ENCODE measurements around the gene TXNRD1. TPM values are rescaled to one million over a fixed set of nuclear protein-coding genes. Genes with fewer than 3 reads are reported as not detected.

The TXNRD1 gene
- total and polyA plus RNA-seq, 2 of the 8 experiments (the other 6 are each of a cell fraction or from before 2014, with no cell fraction given), result 56.8 to 127 TPM

GRCh38 chr12:104359216-104359615, 143.6 kb downstream of the TXNRD1 start (continued):
- TF ChIP-seq, protein P1, sequence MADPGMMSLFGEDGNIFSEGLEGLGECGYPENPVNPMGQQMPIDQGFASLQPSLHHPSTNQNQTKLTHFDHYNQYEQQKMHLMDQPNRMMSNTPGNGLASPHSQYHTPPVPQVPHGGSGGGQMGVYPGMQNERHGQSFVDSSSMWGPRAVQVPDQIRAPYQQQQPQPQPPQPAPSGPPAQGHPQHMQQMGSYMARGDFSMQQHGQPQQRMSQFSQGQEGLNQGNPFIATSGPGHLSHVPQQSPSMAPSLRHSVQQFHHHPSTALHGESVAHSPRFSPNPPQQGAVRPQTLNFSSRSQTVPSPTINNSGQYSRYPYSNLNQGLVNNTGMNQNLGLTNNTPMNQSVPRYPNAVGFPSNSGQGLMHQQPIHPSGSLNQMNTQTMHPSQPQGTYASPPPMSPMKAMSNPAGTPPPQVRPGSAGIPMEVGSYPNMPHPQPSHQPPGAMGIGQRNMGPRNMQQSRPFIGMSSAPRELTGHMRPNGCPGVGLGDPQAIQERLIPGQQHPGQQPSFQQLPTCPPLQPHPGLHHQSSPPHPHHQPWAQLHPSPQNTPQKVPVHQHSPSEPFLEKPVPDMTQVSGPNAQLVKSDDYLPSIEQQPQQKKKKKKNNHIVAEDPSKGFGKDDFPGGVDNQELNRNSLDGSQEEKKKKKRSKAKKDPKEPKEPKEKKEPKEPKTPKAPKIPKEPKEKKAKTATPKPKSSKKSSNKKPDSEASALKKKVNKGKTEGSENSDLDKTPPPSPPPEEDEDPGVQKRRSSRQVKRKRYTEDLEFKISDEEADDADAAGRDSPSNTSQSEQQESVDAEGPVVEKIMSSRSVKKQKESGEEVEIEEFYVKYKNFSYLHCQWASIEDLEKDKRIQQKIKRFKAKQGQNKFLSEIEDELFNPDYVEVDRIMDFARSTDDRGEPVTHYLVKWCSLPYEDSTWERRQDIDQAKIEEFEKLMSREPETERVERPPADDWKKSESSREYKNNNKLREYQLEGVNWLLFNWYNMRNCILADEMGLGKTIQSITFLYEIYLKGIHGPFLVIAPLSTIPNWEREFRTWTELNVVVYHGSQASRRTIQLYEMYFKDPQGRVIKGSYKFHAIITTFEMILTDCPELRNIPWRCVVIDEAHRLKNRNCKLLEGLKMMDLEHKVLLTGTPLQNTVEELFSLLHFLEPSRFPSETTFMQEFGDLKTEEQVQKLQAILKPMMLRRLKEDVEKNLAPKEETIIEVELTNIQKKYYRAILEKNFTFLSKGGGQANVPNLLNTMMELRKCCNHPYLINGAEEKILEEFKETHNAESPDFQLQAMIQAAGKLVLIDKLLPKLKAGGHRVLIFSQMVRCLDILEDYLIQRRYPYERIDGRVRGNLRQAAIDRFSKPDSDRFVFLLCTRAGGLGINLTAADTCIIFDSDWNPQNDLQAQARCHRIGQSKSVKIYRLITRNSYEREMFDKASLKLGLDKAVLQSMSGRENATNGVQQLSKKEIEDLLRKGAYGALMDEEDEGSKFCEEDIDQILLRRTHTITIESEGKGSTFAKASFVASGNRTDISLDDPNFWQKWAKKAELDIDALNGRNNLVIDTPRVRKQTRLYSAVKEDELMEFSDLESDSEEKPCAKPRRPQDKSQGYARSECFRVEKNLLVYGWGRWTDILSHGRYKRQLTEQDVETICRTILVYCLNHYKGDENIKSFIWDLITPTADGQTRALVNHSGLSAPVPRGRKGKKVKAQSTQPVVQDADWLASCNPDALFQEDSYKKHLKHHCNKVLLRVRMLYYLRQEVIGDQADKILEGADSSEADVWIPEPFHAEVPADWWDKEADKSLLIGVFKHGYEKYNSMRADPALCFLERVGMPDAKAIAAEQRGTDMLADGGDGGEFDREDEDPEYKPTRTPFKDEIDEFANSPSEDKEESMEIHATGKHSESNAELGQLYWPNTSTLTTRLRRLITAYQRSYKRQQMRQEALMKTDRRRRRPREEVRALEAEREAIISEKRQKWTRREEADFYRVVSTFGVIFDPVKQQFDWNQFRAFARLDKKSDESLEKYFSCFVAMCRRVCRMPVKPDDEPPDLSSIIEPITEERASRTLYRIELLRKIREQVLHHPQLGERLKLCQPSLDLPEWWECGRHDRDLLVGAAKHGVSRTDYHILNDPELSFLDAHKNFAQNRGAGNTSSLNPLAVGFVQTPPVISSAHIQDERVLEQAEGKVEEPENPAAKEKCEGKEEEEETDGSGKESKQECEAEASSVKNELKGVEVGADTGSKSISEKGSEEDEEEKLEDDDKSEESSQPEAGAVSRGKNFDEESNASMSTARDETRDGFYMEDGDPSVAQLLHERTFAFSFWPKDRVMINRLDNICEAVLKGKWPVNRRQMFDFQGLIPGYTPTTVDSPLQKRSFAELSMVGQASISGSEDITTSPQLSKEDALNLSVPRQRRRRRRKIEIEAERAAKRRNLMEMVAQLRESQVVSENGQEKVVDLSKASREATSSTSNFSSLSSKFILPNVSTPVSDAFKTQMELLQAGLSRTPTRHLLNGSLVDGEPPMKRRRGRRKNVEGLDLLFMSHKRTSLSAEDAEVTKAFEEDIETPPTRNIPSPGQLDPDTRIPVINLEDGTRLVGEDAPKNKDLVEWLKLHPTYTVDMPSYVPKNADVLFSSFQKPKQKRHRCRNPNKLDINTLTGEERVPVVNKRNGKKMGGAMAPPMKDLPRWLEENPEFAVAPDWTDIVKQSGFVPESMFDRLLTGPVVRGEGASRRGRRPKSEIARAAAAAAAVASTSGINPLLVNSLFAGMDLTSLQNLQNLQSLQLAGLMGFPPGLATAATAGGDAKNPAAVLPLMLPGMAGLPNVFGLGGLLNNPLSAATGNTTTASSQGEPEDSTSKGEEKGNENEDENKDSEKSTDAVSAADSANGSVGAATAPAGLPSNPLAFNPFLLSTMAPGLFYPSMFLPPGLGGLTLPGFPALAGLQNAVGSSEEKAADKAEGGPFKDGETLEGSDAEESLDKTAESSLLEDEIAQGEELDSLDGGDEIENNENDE (IDR thresholded peaks at IDR 0.05; ENCODE audit: insufficient replicate concordance, low read length), result no peak
- TF ChIP-seq CBX8 (IDR thresholded peaks at IDR 0.05; ENCODE audit: borderline replicate concordance, low read depth, low read length) (no peak), SIRT6 (IDR thresholded peaks at IDR 0.05; ENCODE audit: low read length) (no peak), ZNF274 (IDR thresholded peaks at IDR 0.05; ENCODE audit: borderline replicate concordance, extremely low read depth, low read length) (no peak), USF2 (IDR thresholded peaks at IDR 0.05; ENCODE audit: low read length) (no peak), KDM4A (IDR thresholded peaks at IDR 0.05; ENCODE audit: low read depth, low read length, severe bottlenecking) (no peak), TAF1 (IDR thresholded peaks at IDR 0.05; ENCODE audit: low read depth, low read length) (no peak)

All from H1 (cell line).